ENCODE data around the gene NCKIPSD.

NCKIPSD gene

DNA sequence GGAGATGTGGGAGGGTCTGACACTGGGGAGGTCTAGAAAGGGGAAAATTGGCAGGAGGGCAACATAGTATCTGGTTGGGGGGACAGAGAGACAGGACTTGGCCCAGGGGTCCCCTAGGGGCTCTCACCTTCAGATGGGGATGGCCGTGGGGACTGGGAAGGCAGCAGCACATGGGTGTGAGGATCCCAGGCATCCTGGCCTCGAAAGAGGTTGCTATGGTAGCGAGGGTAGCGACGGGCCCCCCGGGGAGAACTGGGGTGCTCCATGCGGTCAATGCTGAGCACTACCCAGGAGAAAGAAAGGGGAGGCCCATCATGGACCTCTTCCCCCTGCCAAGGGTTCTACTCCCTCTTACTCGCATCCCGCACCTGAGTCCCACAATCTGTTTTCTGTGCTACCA is 38.0 kb downstream of the NCKIPSD start:
- no peak for DNase-seq (ENCODE audit: low read depth)

DNA sequence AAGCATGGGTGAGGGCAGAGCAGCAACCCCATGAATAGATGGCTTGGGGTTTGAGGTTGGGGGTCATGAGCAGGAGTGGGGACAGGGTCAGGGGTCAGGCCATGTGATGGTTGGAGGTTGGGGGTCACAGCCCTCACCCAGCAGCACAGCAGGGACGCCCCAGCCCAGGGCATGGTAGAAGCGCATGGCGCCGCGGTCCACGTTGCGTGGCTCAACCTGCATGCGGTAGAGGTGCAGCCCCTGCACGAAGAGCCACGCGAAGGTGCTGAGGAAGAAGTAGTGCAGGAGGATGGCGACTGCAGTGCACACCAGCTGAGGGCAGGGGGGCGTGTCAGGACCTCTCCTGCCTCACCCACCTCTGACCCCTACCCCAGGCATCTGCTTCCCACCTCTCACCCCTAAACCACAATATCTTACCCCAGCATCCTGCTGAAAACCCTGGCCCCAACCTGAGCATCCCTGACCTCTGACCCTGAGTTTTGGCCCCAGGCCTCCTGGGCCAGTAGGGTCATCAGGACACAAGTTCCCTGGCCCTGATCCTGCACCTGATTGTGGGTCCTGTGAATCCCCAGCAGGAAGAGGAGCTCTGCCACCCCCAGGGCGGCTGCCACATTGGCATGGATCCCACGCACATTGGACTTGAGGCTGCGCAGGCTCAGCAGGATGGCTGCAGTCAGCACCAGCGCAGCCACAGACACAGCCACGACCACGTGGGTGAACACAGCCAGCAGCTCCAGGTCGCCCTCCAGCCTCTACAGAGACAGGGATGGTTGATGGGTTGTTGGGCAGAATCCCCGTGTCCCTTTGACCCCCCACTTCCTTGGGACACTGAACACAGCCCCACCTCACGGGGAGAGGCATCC is 40.6 kb downstream of the NCKIPSD start:
- no peak for DNase-seq (ENCODE audit: low read depth)

GRCh38 chr3:48642605-48643004 is 43.1 kb downstream of the NCKIPSD start:
- no peak for DNase-seq (ENCODE audit: low read depth)

GRCh38 chr3:48641396-48641795 is 44.3 kb downstream of the NCKIPSD start:
- DNase-seq (ENCODE audit: low read depth): no peak

DNA sequence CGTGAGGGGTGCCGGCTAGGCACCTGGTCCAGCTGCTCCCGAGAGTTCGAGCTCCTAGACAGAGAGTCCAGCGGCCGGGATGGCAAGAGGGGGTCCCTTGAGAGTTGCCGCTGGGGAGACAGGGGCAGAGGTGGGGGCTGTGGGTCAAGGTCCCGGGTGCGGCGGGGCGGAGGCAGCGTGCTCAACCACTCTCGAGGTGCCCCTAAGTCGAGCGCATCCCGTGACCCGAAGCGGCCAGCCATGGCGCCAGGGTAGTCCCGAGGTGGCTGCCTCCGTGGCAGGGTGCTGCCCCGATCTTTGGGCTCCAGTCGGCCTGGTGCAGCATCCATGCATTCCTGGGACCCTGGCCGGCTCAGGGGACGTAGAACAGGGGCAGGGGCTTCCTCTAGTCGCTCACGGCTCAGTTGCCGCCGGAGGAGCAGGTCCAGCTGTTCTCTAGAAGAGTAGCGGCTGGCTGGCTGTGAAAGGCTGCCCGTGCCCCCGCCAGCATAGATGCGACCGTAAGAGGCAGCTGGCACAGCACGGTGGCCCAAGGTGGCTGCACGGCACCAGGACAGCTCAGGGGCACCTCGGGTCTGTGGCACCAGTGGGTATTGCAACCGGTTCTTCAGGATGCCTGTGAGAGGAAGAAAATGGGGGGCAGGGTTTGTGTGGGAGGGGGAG is 45.6 kb downstream of the NCKIPSD start:
- no peak for DNase-seq (ENCODE audit: low read depth)

- DNase-seq (ENCODE audit: low read depth): no peak
Observed at GRCh38 chr3:48637305-48637704, 48.4 kb downstream of the NCKIPSD start.

DNA sequence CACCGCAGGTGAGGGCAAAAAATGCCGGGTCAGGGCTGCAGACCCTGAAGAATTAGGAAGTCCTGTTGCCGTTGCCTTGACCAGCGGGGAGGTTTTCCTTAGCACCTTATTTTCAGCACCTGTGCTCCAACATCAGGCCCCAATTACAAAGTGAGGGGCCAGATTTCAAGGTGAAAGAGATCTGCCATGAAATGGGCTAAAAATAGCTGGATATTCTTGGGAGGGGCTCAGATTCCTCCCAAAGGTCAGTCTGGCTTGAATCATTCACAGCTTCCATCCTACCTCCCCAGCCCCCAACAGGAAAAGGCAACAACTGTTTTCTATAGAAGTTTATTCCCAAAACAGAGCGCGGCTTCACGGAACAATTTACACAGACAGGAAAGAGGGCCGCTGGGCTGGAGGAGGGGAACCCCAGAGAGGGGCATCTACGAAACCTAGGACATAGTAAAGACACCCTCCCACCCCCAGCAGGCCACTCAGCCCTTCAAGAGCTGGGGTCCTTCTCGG is 49.5 kb downstream of the NCKIPSD start:
- DNase-seq (ENCODE audit: low read depth): no peak

GRCh38 chr3:48635222-48636021 is 50.3 kb downstream of the NCKIPSD start, which contains the start of gene SLC26A6:
TSS of gene SLC26A6 (minus strand) at chr3:48635461. CDS start at chr3:48635393, 68 bp downstream.
- DNase-seq (ENCODE audit: low read depth): peak; percentile 81

DNA sequence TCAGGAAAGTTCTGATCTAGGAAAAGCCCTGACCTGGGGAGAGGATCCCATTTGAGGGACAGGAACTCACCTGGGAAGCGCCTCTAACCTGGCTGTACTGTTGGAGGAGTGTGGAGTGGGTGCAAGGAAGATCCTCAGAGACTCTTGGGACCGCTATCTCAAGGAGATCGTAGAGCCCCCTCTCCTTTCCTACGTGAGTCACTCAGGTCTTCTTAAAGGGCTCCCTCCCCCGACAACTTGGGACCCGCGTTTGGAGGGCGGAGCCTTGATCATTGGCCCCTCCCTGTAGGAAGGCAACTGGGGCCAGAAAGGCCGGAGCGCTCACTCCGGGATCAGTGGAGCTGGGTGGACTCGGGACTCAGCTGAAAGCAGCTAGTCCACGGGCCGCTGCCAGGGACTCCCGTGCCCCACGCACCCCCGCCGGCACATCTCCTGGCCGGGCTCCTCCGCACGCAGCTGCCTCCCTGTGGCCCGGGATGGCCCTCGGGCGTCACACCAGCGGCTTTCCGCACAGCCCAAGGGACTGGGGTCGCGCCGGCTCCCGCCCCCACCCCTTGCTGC is 51.0 kb downstream of the NCKIPSD start:
- peak; percentile 28 for DNase-seq (ENCODE audit: low read depth)

DNA sequence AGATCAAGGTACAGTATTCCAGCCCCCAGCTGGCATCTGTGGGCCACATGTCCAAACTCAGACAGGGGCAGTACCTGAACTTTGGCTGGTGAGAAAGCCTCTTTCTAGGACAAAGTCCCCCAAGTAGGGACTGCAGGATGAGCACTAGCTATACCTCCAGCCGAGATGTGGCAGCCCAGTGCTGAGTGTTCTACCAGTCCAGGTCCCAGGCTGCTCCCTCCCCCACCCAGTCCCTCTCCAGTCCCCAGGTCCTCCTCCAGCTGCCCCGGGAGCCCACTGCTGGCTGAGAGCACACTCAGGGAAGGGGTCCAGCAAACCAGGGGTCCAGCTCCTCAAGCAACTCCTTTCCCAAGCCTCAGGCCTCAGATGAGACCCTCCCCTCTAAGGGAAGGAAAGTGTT is 52.0 kb downstream of the NCKIPSD start:
- no peak for DNase-seq (ENCODE audit: low read depth)

- no peak for DNase-seq (ENCODE audit: low read depth)
Observed at GRCh38 chr3:48633256-48633655, 52.5 kb downstream of the NCKIPSD start.

DNA sequence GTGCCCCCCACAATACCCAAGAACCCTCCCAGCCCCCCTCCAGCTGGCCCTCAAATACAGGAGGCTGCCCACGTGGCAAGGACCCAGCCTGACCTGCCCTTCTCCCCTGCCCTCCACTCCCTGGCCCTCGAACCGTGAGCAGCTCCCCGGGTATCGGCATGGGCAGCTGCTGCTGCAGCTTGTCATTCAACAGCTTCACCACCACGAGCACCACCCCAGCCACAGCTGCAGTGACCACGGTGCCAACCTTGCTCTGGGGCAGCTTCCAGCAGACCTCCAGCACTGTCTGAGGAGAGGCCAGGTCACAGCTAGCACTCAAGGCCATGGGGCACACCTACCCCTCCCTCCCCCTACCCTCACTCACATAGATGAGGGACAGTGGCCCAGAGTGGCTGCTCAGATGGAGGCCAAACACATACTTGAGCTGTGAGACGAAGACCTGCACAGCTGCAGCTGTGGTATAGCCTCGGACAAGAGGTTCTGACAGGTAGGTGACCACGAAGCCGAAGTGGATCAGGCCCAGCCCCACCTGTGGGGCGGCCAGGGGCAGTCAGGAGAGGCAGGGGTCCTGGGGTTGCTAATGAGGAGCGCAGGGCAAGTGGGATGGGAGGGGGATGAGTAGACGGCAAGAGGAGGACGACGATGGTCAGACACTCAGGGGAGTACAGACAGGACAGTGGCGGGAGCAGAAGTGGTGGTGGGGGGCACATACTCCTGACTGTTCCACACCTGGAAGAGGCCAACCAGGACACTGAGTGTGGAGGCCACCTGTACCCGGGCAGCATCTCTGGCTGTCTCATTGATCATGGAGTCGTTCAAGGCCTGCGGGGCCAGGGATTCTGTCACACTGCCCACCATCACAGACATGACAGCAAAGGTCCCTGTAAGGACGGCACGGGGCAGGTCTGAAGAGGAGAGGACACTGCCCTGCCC is 53.9 kb downstream of the NCKIPSD start:
- no peak for DNase-seq (ENCODE audit: low read depth)

DNA sequence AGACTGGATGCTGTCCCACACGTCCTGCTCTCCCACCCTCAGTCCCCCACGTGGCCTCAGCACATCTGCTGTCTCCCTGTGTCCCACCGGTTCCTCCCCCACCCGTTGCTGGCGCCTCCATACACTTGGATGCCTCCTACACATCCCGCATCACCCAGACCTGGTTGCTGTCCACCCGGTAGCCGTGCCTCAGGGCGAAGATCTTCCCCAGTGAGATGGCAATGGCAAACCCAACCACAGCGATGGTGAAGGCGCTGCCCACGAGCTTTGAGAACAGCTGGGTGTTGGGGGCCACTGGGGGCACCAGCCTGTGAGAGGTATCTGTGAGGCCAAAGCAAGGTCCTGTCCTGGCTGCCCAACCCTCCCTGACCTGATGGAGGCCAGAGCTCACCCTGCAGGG is 54.9 kb downstream of the NCKIPSD start:
- DNase-seq (ENCODE audit: low read depth): no peak

DNA sequence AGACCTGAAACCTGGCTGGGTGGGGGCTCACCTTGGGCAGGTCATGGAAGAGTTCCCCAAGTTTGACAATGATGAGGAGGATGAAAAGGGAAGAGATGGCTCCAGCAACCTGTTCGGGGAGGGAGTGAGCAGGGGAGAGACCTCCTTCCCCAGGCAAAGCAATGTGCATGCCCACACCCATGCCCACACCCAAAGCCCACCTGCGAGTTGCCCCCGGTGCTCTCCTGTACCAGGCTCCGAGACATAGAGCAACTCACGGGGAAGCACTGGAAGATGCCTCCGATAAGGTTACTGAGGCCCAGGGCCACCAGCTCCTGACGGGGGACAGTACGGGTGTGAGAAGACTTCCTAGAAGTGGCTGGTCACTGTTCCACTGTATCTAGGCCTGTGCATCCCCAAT is 55.3 kb downstream of the NCKIPSD start:
- no peak for DNase-seq (ENCODE audit: low read depth)

DNA sequence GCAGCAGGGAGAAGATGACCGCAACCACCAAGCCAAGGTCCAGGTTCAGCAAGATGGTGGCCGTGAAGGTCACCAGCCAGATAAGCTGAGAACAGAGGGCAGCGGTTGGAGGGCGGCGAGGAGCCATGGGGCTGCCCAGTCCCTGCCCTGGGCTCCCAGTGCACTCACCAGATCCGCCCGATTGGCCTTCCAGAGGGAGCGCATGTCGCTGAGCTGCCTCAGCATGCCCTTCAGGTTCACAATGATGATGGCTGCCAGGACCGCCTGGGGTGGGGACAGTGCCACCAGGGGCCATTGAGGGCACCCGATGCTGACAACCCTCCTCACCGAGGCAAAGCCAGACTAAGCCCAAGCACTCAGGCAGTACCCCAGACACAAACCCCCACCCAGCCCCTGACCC is 55.8 kb downstream of the NCKIPSD start:
- DNase-seq (ENCODE audit: low read depth): no peak

- no peak for DNase-seq (ENCODE audit: low read depth)
Observed at GRCh38 chr3:48628277-48629017, 57.3 kb downstream of the NCKIPSD start.

DNA sequence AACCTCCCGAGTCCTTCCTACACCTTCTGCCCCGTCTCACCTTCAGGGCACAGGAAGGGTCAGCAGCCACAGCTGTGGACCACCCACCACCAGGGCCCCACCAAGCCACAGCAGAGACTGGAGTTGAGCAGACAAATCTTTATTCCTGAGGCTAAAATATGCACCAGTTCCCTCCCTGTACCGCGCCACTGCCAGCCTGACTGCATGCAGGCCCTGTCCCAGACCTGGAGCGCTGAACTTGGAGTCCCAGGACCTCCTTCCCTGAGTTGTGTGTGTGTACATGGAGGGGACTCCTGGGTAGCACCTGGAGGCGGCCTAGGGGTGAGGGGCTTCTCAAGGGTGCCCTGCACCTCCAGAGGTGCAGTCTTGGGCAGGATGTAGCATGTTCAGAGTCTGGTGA is 60.1 kb downstream of the NCKIPSD start:
- no peak for DNase-seq (ENCODE audit: low read depth)

DNA sequence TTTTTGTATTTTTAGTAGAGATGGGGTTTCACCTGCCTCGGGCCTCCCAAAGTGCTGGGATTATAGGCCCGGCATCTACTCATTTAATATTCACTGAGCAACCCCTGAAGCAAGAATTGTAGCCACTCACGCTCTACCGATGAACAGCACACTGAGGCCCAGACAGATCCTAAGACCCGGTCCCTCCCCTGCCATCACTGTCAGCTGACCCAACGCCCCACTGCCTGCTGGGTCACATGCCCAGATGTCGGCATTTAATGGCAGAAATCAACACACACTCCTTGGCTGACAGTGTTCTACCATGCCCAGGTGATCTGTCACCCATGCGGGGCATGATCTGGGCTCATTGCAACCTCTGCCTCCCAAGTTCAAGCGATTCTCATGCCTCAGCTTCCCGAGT is 60.9 kb downstream of the NCKIPSD start:
- no peak for DNase-seq (ENCODE audit: low read depth)

DNA sequence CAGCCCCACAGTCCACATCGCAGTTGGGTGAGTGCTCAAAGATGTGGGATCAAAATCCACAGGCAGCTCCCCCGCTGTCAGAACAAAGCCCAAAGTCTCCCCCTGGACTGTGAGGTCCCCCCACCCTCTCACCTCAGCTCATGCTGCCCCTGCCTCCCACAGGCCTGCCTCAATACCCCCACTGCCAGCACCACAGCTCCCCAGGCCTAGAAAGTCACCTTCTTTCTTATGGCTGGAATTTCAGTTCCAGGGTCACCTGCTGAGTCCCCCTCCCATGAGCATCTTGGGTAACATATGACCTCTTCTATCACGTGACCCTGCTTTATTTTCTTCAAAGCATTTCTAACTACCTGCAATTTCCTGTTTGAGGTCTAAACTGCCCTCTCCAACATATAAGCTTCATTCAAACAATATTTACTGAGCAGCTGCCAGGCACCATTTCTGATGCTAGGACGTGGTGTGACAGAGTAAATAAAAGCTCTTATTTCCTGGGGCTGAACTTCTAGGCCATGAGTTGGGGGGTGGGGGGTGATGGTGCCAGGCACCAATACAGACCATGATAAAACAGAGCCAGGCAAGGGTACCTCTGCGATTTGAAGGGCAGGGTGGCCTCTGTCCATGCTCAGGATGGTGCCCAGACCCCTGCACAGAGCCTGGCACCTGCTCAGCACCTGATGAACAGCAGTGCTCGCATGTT is 61.7 kb downstream of the NCKIPSD start:
- no peak for DNase-seq (ENCODE audit: low read depth)
